ENCODE data around the gene SLC25A5.

The SLC25A5 gene

DNA sequence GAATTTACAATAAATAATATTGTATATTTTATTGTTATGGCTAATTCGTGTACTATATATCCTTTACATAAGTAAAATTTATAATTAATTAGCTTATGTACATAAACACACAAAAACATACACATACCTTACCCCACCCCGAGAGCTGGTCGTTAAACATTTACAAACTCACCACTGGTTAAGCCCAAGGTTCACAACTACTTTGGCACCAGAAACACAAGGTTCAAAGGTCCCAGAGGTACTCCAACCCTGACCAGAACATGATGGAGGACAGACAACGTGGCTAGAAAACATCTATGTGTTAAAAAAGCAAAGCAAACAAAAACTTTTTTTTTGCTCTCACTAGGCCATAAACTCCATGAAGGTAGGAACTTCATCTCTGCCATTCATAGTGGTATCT, 37.7 kb downstream of the SLC25A5 start:
- no peak for TF ChIP-seq CTCF (IDR thresholded peaks at IDR 0.05; ENCODE audit: low read length, missing control alignments)
- DNase-seq (ENCODE audit: low read depth), result no peak
- H3K4me3 ChIP-seq (replicated peaks; ENCODE audit: low read depth, low read length), result no peak overlapping the region

DNA sequence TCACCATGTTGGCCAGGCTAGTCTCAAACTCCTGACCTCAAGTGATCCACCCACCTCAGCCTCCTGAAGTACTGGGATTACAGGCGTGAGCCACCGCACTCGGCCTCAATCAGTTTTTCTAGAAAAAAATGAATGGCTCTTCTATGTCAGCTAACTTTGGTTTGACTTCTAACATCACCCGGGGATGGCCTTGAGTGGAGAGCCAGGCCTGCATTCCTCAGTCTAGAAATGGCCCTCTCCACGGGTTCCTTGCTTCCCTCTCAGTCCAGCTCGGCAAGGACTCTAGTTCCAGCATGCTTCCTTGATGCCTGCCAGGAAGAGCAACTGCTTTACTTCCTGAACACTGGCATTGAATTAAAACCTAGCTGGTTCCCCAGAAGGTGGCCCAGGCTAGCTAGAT, 39.0 kb downstream of the SLC25A5 start:
- DNase-seq (ENCODE audit: low read depth), result no peak
- no peak for TF ChIP-seq CTCF (IDR thresholded peaks at IDR 0.05; ENCODE audit: low read length, missing control alignments)

GRCh38 chrX:119512146-119512800, 44.0 kb downstream of the SLC25A5 start:
- H3K4me3 ChIP-seq (replicated peaks; ENCODE audit: low read depth, low read length), result no peak overlapping the region
- peak; percentile 80 for DNase-seq (ENCODE audit: low read depth)
- peak; percentile 73 for TF ChIP-seq CTCF (IDR thresholded peaks at IDR 0.05; ENCODE audit: low read length, missing control alignments)

More for the DNA sequence above, 39.0 kb downstream of the SLC25A5 start:
- no peak overlapping the region for H3K4me3 ChIP-seq (replicated peaks; ENCODE audit: low read depth, low read length)

DNA sequence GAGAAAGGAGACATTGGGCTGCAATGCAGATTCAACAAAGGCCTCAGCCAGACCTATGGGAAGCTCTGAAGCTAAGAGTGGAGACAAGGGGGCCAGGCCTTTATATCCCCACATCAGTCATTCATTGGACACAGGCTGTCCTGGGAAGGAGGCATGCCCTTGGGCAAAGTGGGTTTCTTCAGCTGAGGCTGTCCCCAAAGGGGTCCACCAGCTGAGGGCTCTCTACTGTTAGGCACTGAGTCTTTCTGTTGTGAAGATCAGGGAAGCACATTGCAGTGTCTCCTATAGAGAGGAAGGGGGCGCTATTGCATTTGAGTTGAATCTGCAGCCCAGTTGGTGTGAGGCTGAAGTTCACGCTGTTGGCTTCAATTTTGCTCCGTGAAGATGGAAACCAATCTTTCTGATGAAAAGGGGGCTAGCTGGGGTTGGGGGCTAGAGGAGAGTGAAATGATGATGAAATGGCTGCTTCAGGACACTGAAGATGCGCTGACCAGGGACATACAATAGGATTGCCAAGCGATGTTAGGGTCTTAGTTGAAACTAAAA, 48.0 kb downstream of the SLC25A5 start:
- peak; percentile 79 for TF ChIP-seq CTCF (IDR thresholded peaks at IDR 0.05; ENCODE audit: low read length, missing control alignments)
- peak; percentile 78 for DNase-seq (ENCODE audit: low read depth)

GRCh38 chrX:119518371-119518770, 50.1 kb downstream of the SLC25A5 start:
- no peak for DNase-seq (ENCODE audit: low read depth)
- H3K4me3 ChIP-seq (replicated peaks; ENCODE audit: low read depth, low read length), result no peak overlapping the region
- TF ChIP-seq CTCF (IDR thresholded peaks at IDR 0.05; ENCODE audit: low read length, missing control alignments), result no peak

More for the DNA sequence above, 48.0 kb downstream of the SLC25A5 start:
- H3K4me3 ChIP-seq (replicated peaks; ENCODE audit: low read depth, low read length), result no peak overlapping the region
